AG09309 (cell line): ENCODE measurements around the gene VENTX.

Experiments
- DNase-seq: peaks from one replicate; pipeline ENCODE4 v3.0.0-alpha.2; 2010; ENCODE audit warnings: low read depth
- H3K4me3 ChIP-seq: 2 replicates; pipeline ENCODE4 v1.5.1; 2011; ENCODE audit warnings: mild to moderate bottlenecking, low read depth, low read length, moderate library complexity; ENCODE audit not compliant: control insufficient read depth
- CTCF ChIP-seq: IDR thresholded peaks from 2 replicates; pipeline ENCODE4 v1.5.1; 2011; ENCODE audit warnings: mild to moderate bottlenecking, low read depth, low read length, inconsistent platforms; ENCODE audit not compliant: insufficient read depth, control insufficient read depth; ENCODE audit errors: missing control alignments

Gene VENTX

GRCh38 chr10:133277277-133277992, 39.8 kb downstream of the VENTX start:
- no peak overlapping the region for H3K4me3 ChIP-seq
- DNase-seq: no peak
- TF ChIP-seq CTCF: no peak

- TF ChIP-seq CTCF: no peak
- H3K4me3 ChIP-seq: no peak overlapping the region
- no peak for DNase-seq
Observed at GRCh38 chr10:133277993-133278576, 40.4 kb downstream of the VENTX start.

GRCh38 chr10:133278577-133279265, 41.1 kb downstream of the VENTX start:
- DNase-seq: no peak
- TF ChIP-seq CTCF: no peak
- no peak overlapping the region for H3K4me3 ChIP-seq

GRCh38 chr10:133279326-133280226, 41.9 kb downstream of the VENTX start:
- no peak for DNase-seq
- H3K4me3 ChIP-seq: no peak overlapping the region
- no peak for TF ChIP-seq CTCF

- DNase-seq: no peak
- H3K4me3 ChIP-seq: no peak overlapping the region
- no peak for TF ChIP-seq CTCF
Observed at GRCh38 chr10:133280391-133281059, 42.9 kb downstream of the VENTX start.

- TF ChIP-seq CTCF: no peak
- no peak for DNase-seq
Observed at GRCh38 chr10:133281084-133281483, 43.4 kb downstream of the VENTX start.

More at GRCh38 chr10:133281084-133281483, 43.4 kb downstream of the VENTX start:
- H3K4me3 ChIP-seq: no peak overlapping the region
